Ishikawa (cell line): Measurements from ENCODE around the gene TNPO3.

ENCODE experiments used
- EGR1 ChIP-seq: IDR thresholded peaks from 2 replicates; pipeline ENCODE4 v1.6.1; 2012
- EP300 ChIP-seq: IDR thresholded peaks from 2 replicates; pipeline ENCODE4 v1.6.1; 2012; ENCODE audit warnings: borderline replicate concordance
- FOXM1 ChIP-seq: IDR thresholded peaks from 2 replicates; pipeline ENCODE4 v1.6.1; 2012; ENCODE audit warnings: low read depth, borderline replicate concordance
- MAX ChIP-seq: IDR thresholded peaks from 2 replicates; pipeline ENCODE4 v1.6.1; 2012
- NFIC ChIP-seq: IDR thresholded peaks from 2 replicates; pipeline ENCODE4 v1.6.1; 2012
- RAD21 ChIP-seq: IDR thresholded peaks from 2 replicates; pipeline ENCODE4 v1.6.1; 2012; ENCODE audit warnings: low read depth
- YY1 ChIP-seq: IDR thresholded peaks from 2 replicates; pipeline ENCODE4 v1.6.1; 2012; ENCODE audit warnings: low read depth

DNA sequence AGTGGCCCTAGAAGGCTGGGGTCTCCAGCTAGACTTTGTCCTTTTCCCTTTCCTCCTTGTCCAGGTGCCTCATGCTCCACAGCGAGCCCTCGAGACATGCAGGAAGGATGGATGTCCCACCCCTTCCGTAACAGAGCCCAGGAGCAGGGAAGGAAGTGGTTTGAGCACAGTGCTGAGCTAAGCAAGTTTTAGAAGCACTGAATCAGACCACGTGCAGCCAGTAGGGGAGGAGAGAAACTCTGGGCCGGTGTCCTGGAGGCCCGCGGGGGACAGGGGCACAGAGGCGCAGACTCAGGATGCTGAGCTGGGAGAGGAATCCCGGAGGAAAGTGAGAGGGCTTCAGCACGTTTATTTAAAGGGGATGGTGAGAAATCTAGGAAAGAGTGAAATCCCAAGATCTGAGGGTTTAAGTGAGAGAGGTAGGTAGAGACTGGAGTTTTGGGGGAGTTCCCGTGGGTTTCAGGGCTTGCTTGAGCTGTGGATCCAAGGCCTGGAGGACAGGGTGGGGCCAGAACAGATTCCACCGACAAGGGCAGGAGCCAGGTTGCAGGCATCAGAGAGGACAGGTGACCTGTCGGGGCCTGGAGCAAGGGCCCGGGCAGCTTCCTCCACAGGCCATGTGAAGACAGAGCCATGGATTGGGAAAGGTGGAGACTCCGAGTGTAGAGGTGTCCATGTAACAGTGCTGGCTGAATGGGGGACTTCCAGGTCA is 121.6 kb downstream of the TNPO3 start:
- no peak for TF ChIP-seq RAD21
- no peak for TF ChIP-seq EP300
- TF ChIP-seq FOXM1, result no peak
- TF ChIP-seq MAX, result no peak
- no peak for TF ChIP-seq YY1
- no peak for TF ChIP-seq EGR1
- no peak for TF ChIP-seq NFIC
